ENCODE measurements around the gene IGLL1. TPM values are rescaled to one million over a fixed set of nuclear protein-coding genes. Genes with fewer than 3 reads are reported as not detected.

The IGLL1 gene
- total RNA-seq, 1 experiment from 2014 or later, result not detected

DNA sequence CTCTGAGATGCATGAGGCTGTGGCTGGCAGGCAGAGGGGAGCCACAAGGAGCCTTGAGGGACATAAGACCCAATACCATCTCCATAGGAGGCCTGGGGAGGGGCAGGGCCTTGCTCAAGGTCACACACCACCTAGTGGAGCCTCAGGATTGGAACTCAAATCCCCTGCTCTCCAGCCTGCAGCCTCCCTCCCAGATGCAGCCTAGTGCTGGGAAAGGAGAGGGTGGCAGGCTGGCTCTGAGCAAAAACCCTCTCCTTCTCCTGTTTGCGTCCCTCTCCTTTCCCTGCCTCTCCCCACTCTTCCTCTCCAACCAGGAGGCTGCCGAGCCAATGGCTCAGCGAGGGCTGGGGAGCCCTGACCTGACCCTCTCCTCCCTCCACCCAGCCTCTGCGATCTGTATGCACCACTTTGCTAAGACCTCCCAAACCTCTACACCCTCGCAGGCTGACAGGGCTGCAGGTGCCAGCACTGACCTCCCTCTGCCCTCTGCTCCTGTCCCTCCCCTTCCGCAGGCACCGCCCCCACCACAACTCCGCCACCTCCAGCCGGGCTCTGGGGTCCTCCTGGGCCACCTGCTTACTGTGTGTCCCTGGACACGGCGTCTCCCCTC is 14.7 kb downstream of the IGLL1 start:
- DNase-seq (ENCODE audit: low read depth, low spot score), result no peak
- ChIA-PET POLR2A (no interaction called here), CTCF (interaction anchor here (0.6 kb wide), 2 partner anchors 26 to 107 kb away, joined by 4 to 11 read pairs; no protein-coding TSS in a partner anchor)
- in situ Hi-C loops (cut with HindIII; ENCODE audit: low pct_unique_long_range_greater_than_20kb, low sequenced_read_pairs), result no loop called here
- Histone ChIP-seq H3K36me3 (ENCODE audit: control insufficient read depth, insufficient read depth, low read length) (no peaks in the 10 kb centered on the region), H3K4me3 (ENCODE audit: low read depth in 2 of 2, low read length in 2 of 2) (peak overlapping the region; percentile 37 to 48), H3K27ac (ENCODE audit: low read length) (no peak overlapping the region), H3K9me3 (ENCODE audit: control insufficient read depth, insufficient read depth, low read depth, low read length) (no peaks in the 10 kb centered on the region), H3K4me1 (ENCODE audit: control insufficient read depth, insufficient read depth, low read length) (no peaks in the 10 kb centered on the region), H3K27me3 (ENCODE audit: control insufficient read depth, insufficient read depth, low read length) (no peaks in the 10 kb centered on the region)
- BruUV-seq (replicated peaks), result no TSS peak
- TF ChIP-seq SIN3A (IDR thresholded peaks at IDR 0.05; ENCODE audit: borderline replicate concordance, insufficient read depth, low read depth, low read length) (no peak), TCF7L2 (IDR thresholded peaks at IDR 0.05; ENCODE audit: low read depth, low read length) (no peak), POLR2AphosphoS5 (IDR thresholded peaks at IDR 0.05; ENCODE audit: low read depth, low read length) (no peak), REST (IDR thresholded peaks at IDR 0.05; ENCODE audit: insufficient read depth in 1 of 2, low read depth in 2 of 2, low read length in 1 of 2) (no peak), CTCF (IDR thresholded peaks at IDR 0.05) (no peak; the same call in 1 of the 2 replicates)
- intact Hi-C loops (cut with micrococcal nuclease; ENCODE audit: unreplicated experiment), result no loop called here
- peak; percentile 71 for ATAC-seq

GRCh38 chr22:23564276-23564675 is 15.8 kb downstream of the IGLL1 start:
- TF ChIP-seq SIN3A (IDR thresholded peaks at IDR 0.05; ENCODE audit: borderline replicate concordance, insufficient read depth, low read depth, low read length), result no peak
- no peak for TF ChIP-seq REST (IDR thresholded peaks at IDR 0.05; ENCODE audit: insufficient read depth in 1 of 2, low read depth in 2 of 2, low read length in 1 of 2)
- no peak for TF ChIP-seq POLR2AphosphoS5 (IDR thresholded peaks at IDR 0.05; ENCODE audit: low read depth, low read length)
- TF ChIP-seq CTCF (IDR thresholded peaks at IDR 0.05), result no peak
- no peak for TF ChIP-seq TCF7L2 (IDR thresholded peaks at IDR 0.05; ENCODE audit: low read depth, low read length)
- no TSS peak for BruUV-seq (replicated peaks)
- Histone ChIP-seq H3K9me3 (ENCODE audit: control insufficient read depth, insufficient read depth, low read depth, low read length) (no peaks in the 10 kb centered on the region), H3K27ac (ENCODE audit: low read length) (no peak overlapping the region), H3K4me1 (ENCODE audit: control insufficient read depth, insufficient read depth, low read length) (no peaks in the 10 kb centered on the region), H3K4me3 (ENCODE audit: low read depth in 2 of 2, low read length in 2 of 2) (no peak overlapping the region), H3K27me3 (ENCODE audit: control insufficient read depth, insufficient read depth, low read length) (no peaks in the 10 kb centered on the region), H3K36me3 (ENCODE audit: control insufficient read depth, insufficient read depth, low read length) (no peaks in the 10 kb centered on the region)
- ChIA-PET POLR2A (no interaction called here), CTCF (interaction anchor here (0.7 kb wide), 1 partner anchor 199 kb away, joined by 4 read pairs; no protein-coding TSS in a partner anchor)
- ATAC-seq (no peak), DNase-seq (ENCODE audit: low read depth, low spot score) (no peak)
- in situ Hi-C loops (cut with HindIII; ENCODE audit: low pct_unique_long_range_greater_than_20kb, low sequenced_read_pairs), result no loop called here
- intact Hi-C loops (cut with micrococcal nuclease; ENCODE audit: unreplicated experiment), result no loop called here

All from Panc1 (cell line).